H1 (cell line): ENCODE measurements around the gene BRIP1. TPM values are rescaled to one million over a fixed set of nuclear protein-coding genes. Genes with fewer than 3 reads are reported as not detected.
"Not testable (repeated sequence)": the region's sequence is repeated elsewhere in the genome, so short reads cannot be mapped to it uniquely, and the experiment has no call there.

Experiments used
- CTCF ChIA-PET: fragments of 300-600 bp; sonication (Branson Sonifier 250); formaldehyde crosslinking; loops from one replicate; lab custom pipeline; 2021; ENCODE audit not compliant: partially characterized antibody; lab: Charles Lee
- POLR2A ChIA-PET: fragments of 300-600 bp; sonication (Branson Sonifier 250); formaldehyde crosslinking; loops from one replicate; lab custom pipeline; 2021; ENCODE audit warnings: inconsistent platforms; ENCODE audit not compliant: partially characterized antibody; lab: Charles Lee
- DNase-seq, 2 experiments: peaks; one replicate each; pipeline versions ENCODE4 v3.0.0 to v3.0.0-alpha.2; 2010 to 2022; ENCODE audit warnings: low spot score in 2 of 2, low read depth in 1 of 2, mixed read lengths in 1 of 2
- FAIRE-seq: peaks from 2 replicates; lab custom pipeline; 2011; peaks lifted over from hg19 to GRCh38; lab: Jason Lieb, UNC
- H2AFZ ChIP-seq: 2 replicates; pipeline ENCODE4 v1.8.1; 2012; ENCODE audit warnings: low read length, inconsistent platforms
- H2AK5ac ChIP-seq: 2 replicates; pipeline ENCODE4 v1.6.1; 2013; ENCODE audit warnings: low read depth, low read length
- H2BK120ac ChIP-seq: replicated peaks from 2 replicates; pipeline ENCODE3; 2013; ENCODE audit warnings: low read depth, low read length, inconsistent platforms
- H2BK12ac ChIP-seq: 2 replicates; pipeline ENCODE4 v1.6.1; 2013; ENCODE audit warnings: low read depth, low read length
- H2BK15ac ChIP-seq: 2 replicates; pipeline ENCODE4 v1.6.1; 2013; ENCODE audit warnings: low read length
- H2BK20ac ChIP-seq: 2 replicates; pipeline ENCODE4 v1.6.1; 2013; ENCODE audit warnings: low read length
- H2BK5ac ChIP-seq: 2 replicates; pipeline ENCODE4 v1.6.1; 2013; ENCODE audit warnings: low read depth, low read length
- H3K14ac ChIP-seq: 2 replicates; pipeline ENCODE4 v1.6.1; 2013; ENCODE audit warnings: inconsistent platforms; ENCODE audit not compliant: insufficient read length
- H3K18ac ChIP-seq: 2 replicates; pipeline ENCODE4 v1.6.1; 2013; ENCODE audit warnings: low read length; ENCODE audit errors: extremely low read depth
- H3K23ac ChIP-seq: 2 replicates; pipeline ENCODE4 v1.6.1; 2013; ENCODE audit warnings: inconsistent platforms; ENCODE audit not compliant: insufficient read length
- H3K23me2 ChIP-seq: 2 replicates; pipeline ENCODE4 v1.6.1; 2013; ENCODE audit warnings: low read depth, low read length
- H3K27ac ChIP-seq: 2 replicates; pipeline ENCODE4 v1.6.1; 2011; ENCODE audit warnings: low read depth, low read length, inconsistent platforms
- H3K27me3 ChIP-seq, 4 experiments: replicated peaks in 1 of 4; 1 replicate in 1 of 4; 2 replicates in 3 of 4; pipeline versions ENCODE4 v1.6.1 to v1.8.1; 2011 to 2013; ENCODE audit warnings: low read length in 3 of 4, mild to moderate bottlenecking in 3 of 4, inconsistent platforms in 2 of 4, mixed read lengths in 2 of 4, moderate library complexity in 1 of 4; ENCODE audit not compliant: control insufficient read depth in 3 of 4, insufficient read depth in 3 of 4; ENCODE audit errors: extremely low read depth in 1 of 4
- H3K36me3 ChIP-seq, 4 experiments: 2 replicates each; pipeline versions ENCODE4 v1.6.1 to v1.8.1; 2011 to 2013; ENCODE audit warnings: mild to moderate bottlenecking in 4 of 4, low read length in 3 of 4, moderate library complexity in 2 of 4, control low read depth in 1 of 4, inconsistent platforms in 1 of 4; ENCODE audit not compliant: insufficient read depth in 4 of 4, control insufficient read depth in 2 of 4
- H3K4ac ChIP-seq: replicated peaks from 2 replicates; pipeline ENCODE3; 2013; ENCODE audit warnings: low read length, low read depth, mixed read lengths, inconsistent platforms; ENCODE audit not compliant: insufficient read length
- H3K4me1 ChIP-seq, 4 experiments: replicated peaks in 1 of 4; 1 replicate in 1 of 4; 2 replicates in 3 of 4; pipeline versions ENCODE4 v1.6.1 to v1.8.1; 2011 to 2013; ENCODE audit warnings: low read length in 3 of 4, inconsistent platforms in 2 of 4, mixed read lengths in 1 of 4; ENCODE audit not compliant: insufficient read depth in 4 of 4, control insufficient read depth in 3 of 4
- H3K4me2 ChIP-seq, 2 experiments: 2 replicates each; pipeline versions ENCODE4 v1.6.1 to v1.8.1; 2011 to 2013; ENCODE audit warnings: low read depth in 2 of 2, low read length in 2 of 2, control low read depth in 1 of 2, inconsistent platforms in 1 of 2, mild to moderate bottlenecking in 1 of 2; ENCODE audit not compliant: insufficient read depth in 1 of 2
- H3K4me3 ChIP-seq, 4 experiments: fragments of 200-600, 300-600 bp in 1 of 4; sonication (generic), shearing (Covaris generic), sonication (Bioruptor Twin) in 1 of 4; 2 replicates each; pipeline versions ENCODE4 v1.5.1 to v1.8.1; 2011 to 2016; ENCODE audit warnings: low read length in 4 of 4, low read depth in 3 of 4, control low read depth in 2 of 4, inconsistent platforms in 2 of 4, mild to moderate bottlenecking in 2 of 4, mixed read lengths in 1 of 4, moderate library complexity in 1 of 4; ENCODE audit not compliant: insufficient read depth in 2 of 4; ENCODE audit errors: extremely low read depth in 1 of 4
- H3K56ac ChIP-seq: replicated peaks from 2 replicates; pipeline ENCODE3; 2013; ENCODE audit warnings: low read depth, mild to moderate bottlenecking, mixed read lengths, low read length, inconsistent platforms; ENCODE audit not compliant: insufficient read length
- H3K79me1 ChIP-seq: 2 replicates; pipeline ENCODE4 v1.6.1; 2013; ENCODE audit warnings: low read depth, low read length, control low read depth
- H3K79me2 ChIP-seq, 2 experiments: 2 replicates each; pipeline versions ENCODE4 v1.6.1 to v1.8.1; 2012 to 2013; ENCODE audit warnings: low read length in 2 of 2, mild to moderate bottlenecking in 2 of 2, inconsistent platforms in 1 of 2; ENCODE audit not compliant: insufficient read depth in 2 of 2, control insufficient read depth in 1 of 2
- H3K9ac ChIP-seq, 4 experiments: replicated peaks in 1 of 4; 1 replicate in 1 of 4; 2 replicates in 3 of 4; pipeline versions ENCODE4 v1.6.1 to v1.8.1; 2011 to 2013; ENCODE audit warnings: low read depth in 3 of 4, low read length in 3 of 4, control low read depth in 2 of 4, mild to moderate bottlenecking in 2 of 4, moderate library complexity in 2 of 4, inconsistent platforms in 1 of 4; ENCODE audit errors: extremely low read depth in 1 of 4
- H3K9me3 ChIP-seq, 2 experiments: 2 replicates each; pipeline versions ENCODE4 v1.6.1 to v1.8.1; 2012 to 2013; ENCODE audit warnings: mild to moderate bottlenecking in 2 of 2, moderate library complexity in 2 of 2, control low read depth in 1 of 2, inconsistent platforms in 1 of 2, low read depth in 1 of 2, low read length in 1 of 2, mixed read lengths in 1 of 2; ENCODE audit not compliant: insufficient read depth in 2 of 2
- H4K20me1 ChIP-seq, 2 experiments: replicated peaks in 1 of 2; 2 replicates each; pipeline versions ENCODE3 to v1.8.1; 2011 to 2013; ENCODE audit warnings: inconsistent platforms in 2 of 2, low read length in 2 of 2, mild to moderate bottlenecking in 1 of 2; ENCODE audit not compliant: insufficient read depth in 2 of 2, control insufficient read depth in 1 of 2
- H4K5ac ChIP-seq: 2 replicates; pipeline ENCODE4 v1.6.1; 2013; ENCODE audit warnings: low read length, low read depth, mixed read lengths, inconsistent platforms; ENCODE audit not compliant: insufficient read length
- H4K8ac ChIP-seq: 2 replicates; pipeline ENCODE4 v1.8.0; 2013; ENCODE audit warnings: mild to moderate bottlenecking, moderate library complexity, low read length, inconsistent platforms; ENCODE audit not compliant: insufficient read depth; ENCODE audit errors: extremely low read depth
- H4K91ac ChIP-seq: replicated peaks from 2 replicates; pipeline ENCODE3; 2013; ENCODE audit warnings: low read length, mixed read lengths, inconsistent platforms; ENCODE audit not compliant: insufficient read length
- WGBS, 2 experiments: shearing (Covaris generic) in 1 of 2; methylation state at CpG; one replicate each; pipeline versions ENCODE4 v1.1.6 to v1.1.7; 2013 to 2015; ENCODE audit warnings: low lambda C conversion rate in 2 of 2, mixed read lengths in 2 of 2, inconsistent platforms in 1 of 2, low coverage in 1 of 2, missing lambda C conversion rate in 1 of 2; ENCODE audit not compliant: insufficient replicate concordance in 2 of 2, insufficient coverage in 1 of 2, insufficient read length in 1 of 2; ENCODE audit errors: extremely low coverage in 1 of 2, missing lambda C conversion rate in 1 of 2; 5-methylcytosine and 5-hydroxymethylcytosine counted together
- polyA plus RNA-seq, 7 experiments: library from polyadenylated mRNA; depleted of rRNA in 3 of 7; stranded (reverse) in 5 of 7; unstranded in 2 of 7; fragments of >200 nt in 5 of 7; fragments of 200-250 nt in 2 of 7; gene quantifications; 1 replicate in 5 of 7; 2 replicates in 1 of 7; 4 replicates in 1 of 7; pipeline versions ENCODE4 v1.2.1 to v1.2.3, GENCODE V29; 2011 to 2013; ENCODE audit warnings: missing spikeins in 2 of 7, mixed read lengths in 2 of 7
- total RNA-seq: library from RNA; stranded (reverse); fragmentation: NEBNext Ultra II Directional; extraction: Animal tissue kit (Norgen Biotek cat#: 25700); gene quantifications from 2 replicates; pipeline ENCODE4 v1.2.1, GENCODE V29; 2021

The BRIP1 gene
- total and polyA plus RNA-seq, 2 of the 8 experiments (the other 6 are each of a cell fraction or from before 2014, with no cell fraction given): 5.8 to 19.2 TPM

DNA sequence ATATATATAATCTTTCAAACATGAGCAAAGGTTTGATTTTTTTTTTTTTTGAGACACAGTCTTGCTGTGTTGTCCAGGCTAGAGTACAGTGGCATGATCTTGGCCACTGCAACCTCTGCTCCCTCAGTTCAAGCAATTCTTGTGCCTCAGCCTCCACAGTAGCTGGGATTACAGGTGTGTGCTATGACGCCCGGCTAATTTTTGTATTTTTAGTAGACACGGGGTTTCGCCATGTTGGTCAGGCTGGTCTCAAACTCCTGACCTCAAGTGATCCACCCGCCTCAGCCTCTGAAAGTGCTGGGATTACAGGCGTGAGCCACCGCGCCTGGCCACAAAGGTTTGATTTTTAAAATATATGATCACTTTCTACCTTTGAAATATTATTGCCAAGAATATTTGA is 135.5 kb downstream of the BRIP1 start:
- WGBS, 2 experiments: 96% methylated on average over 8 of the region's 8 CpGs; no CpG with 5 or more reads in 1 of the 2 experiments
- FAIRE-seq, H2BK12ac ChIP-seq, H4K5ac ChIP-seq, H3K4me2 ChIP-seq, H4K91ac ChIP-seq, CTCF ChIA-PET, H3K18ac ChIP-seq, H2AFZ ChIP-seq, H3K23ac ChIP-seq, H4K8ac ChIP-seq, H3K56ac ChIP-seq, H2BK15ac ChIP-seq, H2BK120ac ChIP-seq, H4K20me1 ChIP-seq, H3K23me2 ChIP-seq, H3K27me3 ChIP-seq, H3K9ac ChIP-seq, H3K4me3 ChIP-seq, H2BK20ac ChIP-seq, H2AK5ac ChIP-seq, H3K9me3 ChIP-seq, H3K14ac ChIP-seq, H3K79me1 ChIP-seq, H3K36me3 ChIP-seq, H3K4ac ChIP-seq, DNase-seq, H3K27ac ChIP-seq, POLR2A ChIA-PET, H3K79me2 ChIP-seq, H3K4me1 ChIP-seq, H2BK5ac ChIP-seq: not testable (repeated sequence)
